ENCODE measurements around the gene EBNA1BP2. TPM values are rescaled to one million over a fixed set of nuclear protein-coding genes. Genes with fewer than 3 reads are reported as not detected.
A peak's percentile ranks its signal among the peaks of the same experiment; 100 is the strongest.

EBNA1BP2 gene
- total and polyA plus RNA-seq, 2 of the 4 experiments (the other 2 are of a cell fraction), result 82.8 to 135 TPM

- TF ChIP-seq CEBPB (IDR thresholded peaks at IDR 0.05; ENCODE audit: low read depth, low read length), result 0 out of 2 replicates have a peak, but pooled peaks have one; percentile 7
- no peak for TF ChIP-seq SMC3 (IDR thresholded peaks at IDR 0.05; ENCODE audit: low read depth, low read length)
- no peak for TF ChIP-seq MAZ (IDR thresholded peaks at IDR 0.05; ENCODE audit: borderline replicate concordance, low read depth, low read length)
- no peak for TF ChIP-seq RAD21 (IDR thresholded peaks at IDR 0.05; ENCODE audit: low read length)
- TF ChIP-seq USF2 (IDR thresholded peaks at IDR 0.05; ENCODE audit: low read depth, low read length), result no peak
- TF ChIP-seq MXI1 (IDR thresholded peaks at IDR 0.05; ENCODE audit: borderline replicate concordance, low read depth, low read length), result no peak
- in situ Hi-C loops (cut with MboI; ENCODE audit: low sequenced_read_pairs) (no loop called here), intact Hi-C loops (cut with micrococcal nuclease) (no loop called here), dilution Hi-C loops (cut with HindIII; ENCODE audit: low sequenced_read_pairs, unreplicated experiment) (no loop called here)
- WGBS, 2 experiments (ENCODE audit: extremely low coverage in 2 of 2, insufficient read length in 1 of 2), result no CpG with 5 or more reads among the region's 3 CpGs
- no peak overlapping the region for H3K4me3 ChIP-seq (ENCODE audit: insufficient read depth, low read depth, low read length)
- H3K36me3 ChIP-seq (ENCODE audit: control insufficient read depth, insufficient read depth, low read length), result no peaks in the 10 kb centered on the region
- ATAC-seq (ENCODE audit: low read depth) (no peak), DNase-seq (no peak)
- H3K9ac ChIP-seq (ENCODE audit: low read depth, low read length), result no peak overlapping the region
- no peaks in the 10 kb centered on the region for H3K27me3 ChIP-seq (ENCODE audit: control insufficient read depth, insufficient read depth, low read length)
- H3K14ac ChIP-seq (replicated peaks; ENCODE audit: low read depth, low read length), result no peak overlapping the region
- no peaks in the 10 kb centered on the region for H3K9me3 ChIP-seq (ENCODE audit: control insufficient read depth, insufficient read depth, low read length)
- no peak overlapping the region for H2BK20ac ChIP-seq (ENCODE audit: low read depth, low read length)
- H3K18ac ChIP-seq (ENCODE audit: low read depth, low read length), result no peak overlapping the region
- no peaks in the 10 kb centered on the region for H4K20me1 ChIP-seq (ENCODE audit: insufficient read depth, low read length)
- no peak overlapping the region for H3K23ac ChIP-seq (ENCODE audit: low read depth, low read length)
- no peak overlapping the region for H3K4me2 ChIP-seq (ENCODE audit: low read depth, low read length)
- no peak overlapping the region for H3K56ac ChIP-seq (ENCODE audit: extremely low read depth, insufficient read depth, low read length)
- no peak overlapping the region for H4K91ac ChIP-seq (ENCODE audit: insufficient read depth, low read depth, low read length)
- BruUV-seq (replicated peaks), result no TSS peak
- no peak overlapping the region for H2AFZ ChIP-seq (replicated peaks; ENCODE audit: low read length, poor library complexity)
- ChIA-PET POLR2A (ENCODE audit: unreplicated experiment) (no interaction called here), CTCF (no interaction called here)
- peaks cover 0 to 7% of the 10 kb centered on the region in 2 experiments; a peak in 2 of 4 replicates for H3K79me1 ChIP-seq (ENCODE audit: low read depth in 1 of 2, low read length in 2 of 2)
- no peak overlapping the region for H2BK15ac ChIP-seq (ENCODE audit: low read depth, low read length)
- H2BK120ac ChIP-seq (ENCODE audit: low read depth, low read length), result no peak overlapping the region
- no peak overlapping the region for H3K27ac ChIP-seq (ENCODE audit: insufficient read depth, low read length)
- no peak overlapping the region for H3K4ac ChIP-seq (ENCODE audit: low read depth, low read length)
- H2AK9ac ChIP-seq (replicated peaks; ENCODE audit: low read depth, low read length, poor library complexity), result no peak overlapping the region
- peaks cover 18% of the 10 kb centered on the region for H3K4me1 ChIP-seq (ENCODE audit: control insufficient read depth, insufficient read depth, low read length)
- no peak overlapping the region for H2AK5ac ChIP-seq (ENCODE audit: low read depth, low read length)
- H3K9me1 ChIP-seq (ENCODE audit: insufficient read depth, low read length), result peaks cover 20% of the 10 kb centered on the region
- H4K5ac ChIP-seq (ENCODE audit: low read depth, low read length), result no peak overlapping the region
- no peak overlapping the region for H2BK5ac ChIP-seq (ENCODE audit: low read depth, low read length, poor library complexity, severe bottlenecking)
- H4K8ac ChIP-seq (ENCODE audit: low read depth in 2 of 2, low read length in 2 of 2), result no peak overlapping the region
Observed at GRCh38 chr1:43203859-43204258, 31.8 kb upstream of the EBNA1BP2 start.

Measured in IMR-90 (cell line).